ENCODE data around the gene SLBP.

SLBP gene

GRCh38 chr4:1745165-1745564 lies 33.0 kb upstream of the SLBP start:
- no peak for TF ChIP-seq CTCF (IDR thresholded peaks at IDR 0.05; ENCODE audit: low read depth, low read length, missing control alignments)
- no peak for DNase-seq (ENCODE audit: low read depth)
- no peak overlapping the region for H3K4me3 ChIP-seq (ENCODE audit: low read depth, low read length)
- in situ Hi-C loops (cut with HindIII; ENCODE audit: low sequenced_read_pairs) = no loop called here

- TF ChIP-seq CTCF (IDR thresholded peaks at IDR 0.05; ENCODE audit: low read depth, low read length, missing control alignments) = no peak
- in situ Hi-C loops (cut with HindIII; ENCODE audit: low sequenced_read_pairs) = no loop called here
- H3K4me3 ChIP-seq (ENCODE audit: low read depth, low read length) = no peak overlapping the region
- no peak for DNase-seq (ENCODE audit: low read depth)
Measured at GRCh38 chr4:1744552-1744951, 32.4 kb upstream of the SLBP start.

GRCh38 chr4:1743975-1744374 lies 31.9 kb upstream of the SLBP start:
- DNase-seq (ENCODE audit: low read depth) = no peak
- no peak overlapping the region for H3K4me3 ChIP-seq (ENCODE audit: low read depth, low read length)
- TF ChIP-seq CTCF (IDR thresholded peaks at IDR 0.05; ENCODE audit: low read depth, low read length, missing control alignments) = no peak
- in situ Hi-C loops (cut with HindIII; ENCODE audit: low sequenced_read_pairs) = no loop called here

GRCh38 chr4:1743551-1743950 lies 31.4 kb upstream of the SLBP start:
- TF ChIP-seq CTCF (IDR thresholded peaks at IDR 0.05; ENCODE audit: low read depth, low read length, missing control alignments) = no peak
- in situ Hi-C loops (cut with HindIII; ENCODE audit: low sequenced_read_pairs) = no loop called here
- no peak overlapping the region for H3K4me3 ChIP-seq (ENCODE audit: low read depth, low read length)
- no peak for DNase-seq (ENCODE audit: low read depth)

- in situ Hi-C loops (cut with HindIII; ENCODE audit: low sequenced_read_pairs) = no loop called here
- H3K4me3 ChIP-seq (ENCODE audit: low read depth, low read length) = no peak overlapping the region
- no peak for TF ChIP-seq CTCF (IDR thresholded peaks at IDR 0.05; ENCODE audit: low read depth, low read length, missing control alignments)
- DNase-seq (ENCODE audit: low read depth) = no peak
Measured at GRCh38 chr4:1741208-1741607, 29.1 kb upstream of the SLBP start.

GRCh38 chr4:1740021-1740545 lies 28.0 kb upstream of the SLBP start:
- DNase-seq (ENCODE audit: low read depth) = no peak
- H3K4me3 ChIP-seq (ENCODE audit: low read depth, low read length) = no peak overlapping the region
- no peak for TF ChIP-seq CTCF (IDR thresholded peaks at IDR 0.05; ENCODE audit: low read depth, low read length, missing control alignments)
- in situ Hi-C loops (cut with HindIII; ENCODE audit: low sequenced_read_pairs) = no loop called here

- DNase-seq (ENCODE audit: low read depth) = no peak
- TF ChIP-seq CTCF (IDR thresholded peaks at IDR 0.05; ENCODE audit: low read depth, low read length, missing control alignments) = no peak
- no peak overlapping the region for H3K4me3 ChIP-seq (ENCODE audit: low read depth, low read length)
- in situ Hi-C loops (cut with HindIII; ENCODE audit: low sequenced_read_pairs) = no loop called here
Measured at GRCh38 chr4:1739358-1739757, 27.2 kb upstream of the SLBP start.

All from astrocyte of the cerebellum (primary cell).